ENCODE data around the gene ANOS1. TPM values are rescaled to one million over a fixed set of nuclear protein-coding genes. Genes with fewer than 3 reads are reported as not detected.

The ANOS1 gene
- total and polyA plus RNA-seq, 2 of the 8 experiments (the other 6 are each of a cell fraction or from before 2014, with no cell fraction given): 34.4 to 59.0 TPM

DNA sequence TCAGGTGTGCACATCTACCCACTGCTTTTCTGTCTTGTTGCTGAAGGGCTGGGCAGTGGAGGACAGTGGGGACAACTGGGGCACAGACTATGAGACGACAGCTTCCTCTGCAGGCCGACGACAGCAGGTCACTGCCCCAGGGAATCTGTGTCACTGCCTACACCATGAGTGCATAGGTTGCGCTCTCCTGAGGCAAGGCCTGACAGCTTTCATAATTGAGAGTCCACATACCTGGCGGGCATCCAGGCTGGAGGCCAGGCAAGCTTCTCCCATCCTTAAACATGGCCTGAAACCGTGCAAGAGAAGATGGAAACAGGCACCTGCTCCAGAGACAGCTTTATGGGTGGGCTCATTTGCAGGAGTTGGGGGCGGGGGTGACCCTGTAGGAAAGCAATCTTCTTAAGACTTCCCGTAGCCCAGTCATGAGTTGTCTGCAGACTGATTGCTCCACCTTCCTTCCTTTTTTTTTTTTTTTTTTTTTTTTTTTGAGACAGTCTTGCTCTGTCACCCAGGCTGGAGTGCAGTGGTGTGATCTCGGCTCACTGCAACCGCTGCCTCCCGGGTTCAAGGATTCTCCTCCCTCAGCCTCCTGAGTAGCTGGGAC is 2.9 kb downstream of the ANOS1 start:
- peaks cover 0 to 5% (median 0%) of the 10 kb centered on the region in 4 experiments; a peak in 1 of 8 replicates for H3K36me3 ChIP-seq (ENCODE audit: control insufficient read depth in 2 of 4, insufficient read depth in 4 of 4, low read length in 3 of 4)
- H3K23ac ChIP-seq (ENCODE audit: insufficient read length): no peak overlapping the region
- FAIRE-seq (no peak), DNase-seq (ENCODE audit: low read depth in 1 of 2, low spot score in 2 of 2) (no peak)
- H3K4me1 ChIP-seq (replicated peaks in 1 of 4; ENCODE audit: control insufficient read depth in 3 of 4, insufficient read depth in 4 of 4, low read length in 3 of 4): peaks cover 5 to 35% (median 12%) of the 10 kb centered on the region in 4 experiments; a peak in 6 of 7 replicates
- H4K5ac ChIP-seq (ENCODE audit: insufficient read length, low read depth, low read length): no peak overlapping the region
- POLR2A ChIA-PET (ENCODE audit: partially characterized antibody): interaction anchor here (0.5 to 1.6 kb wide), 3 partner anchors 43 to 524 kb away, joined by 3 read pairs; no protein-coding TSS in a partner anchor
- H3K79me1 ChIP-seq (ENCODE audit: low read depth, low read length): no peaks in the 10 kb centered on the region
- no peak overlapping the region for H3K18ac ChIP-seq (ENCODE audit: extremely low read depth, low read length)
- no peak overlapping the region for H3K56ac ChIP-seq (replicated peaks; ENCODE audit: insufficient read length, low read depth, low read length)
- H2BK20ac ChIP-seq (ENCODE audit: low read length): no peak overlapping the region
- H4K91ac ChIP-seq (replicated peaks; ENCODE audit: insufficient read length, low read length): no peak overlapping the region
- peak overlapping the region; percentile 14 to 95 for H3K4me2 ChIP-seq (ENCODE audit: insufficient read depth in 1 of 2, low read depth in 2 of 2, low read length in 2 of 2)
- no peak overlapping the region for H4K8ac ChIP-seq (ENCODE audit: extremely low read depth, insufficient read depth, low read length)
- no peak overlapping the region for H2AK5ac ChIP-seq (ENCODE audit: low read depth, low read length)
- no peak overlapping the region for H2BK15ac ChIP-seq (ENCODE audit: low read length)
- no peaks in the 10 kb centered on the region for H3K9me3 ChIP-seq (ENCODE audit: insufficient read depth in 2 of 2, low read depth in 1 of 2, low read length in 1 of 2)
- peaks cover 2 to 25% of the 10 kb centered on the region in 2 experiments for H4K20me1 ChIP-seq (replicated peaks in 1 of 2; ENCODE audit: control insufficient read depth in 1 of 2, insufficient read depth in 2 of 2, low read length in 2 of 2)
- no peak overlapping the region for H3K4me3 ChIP-seq (ENCODE audit: extremely low read depth in 1 of 4, insufficient read depth in 2 of 4, low read depth in 3 of 4, low read length in 4 of 4)
- no peak overlapping the region for H2BK12ac ChIP-seq (ENCODE audit: low read depth, low read length)
- CTCF ChIA-PET (ENCODE audit: partially characterized antibody): no interaction called here
- no peak overlapping the region for H3K27ac ChIP-seq (ENCODE audit: low read depth, low read length)
- H3K27me3 ChIP-seq (replicated peaks in 1 of 4; ENCODE audit: control insufficient read depth in 3 of 4, extremely low read depth in 1 of 4, insufficient read depth in 3 of 4, low read length in 3 of 4): no peaks in the 10 kb centered on the region; a peak in 1 of 7 replicates
- WGBS, 2 experiments (ENCODE audit: extremely low coverage in 1 of 2, insufficient coverage in 1 of 2, insufficient read length in 1 of 2, insufficient replicate concordance in 2 of 2, low coverage in 1 of 2, low lambda C conversion rate in 2 of 2, missing lambda C conversion rate in 1 of 2): 84% methylated on average over 6 of the region's 11 CpGs; no CpG with 5 or more reads in 1 of the 2 experiments
- peaks cover 3 to 75% of the 10 kb centered on the region in 2 experiments for H3K79me2 ChIP-seq (ENCODE audit: control insufficient read depth in 1 of 2, insufficient read depth in 2 of 2, low read length in 2 of 2)
- H2AFZ ChIP-seq (ENCODE audit: low read length): no peak overlapping the region
- peaks cover 4% of the 10 kb centered on the region; the same call in 1 of the 2 replicates for H3K23me2 ChIP-seq (ENCODE audit: low read depth, low read length)
- TF ChIP-seq SIN3A (conservative IDR thresholded peaks at IDR 0.05 in 1 of 2, IDR thresholded peaks at IDR 0.05 in 1 of 2; ENCODE audit: low read depth in 1 of 2, low read length in 2 of 2): no peak
- TF ChIP-seq SAP30 (IDR thresholded peaks at IDR 0.05; ENCODE audit: insufficient read depth, insufficient replicate concordance, low read length): no peak
- no peak for TF ChIP-seq CHD2 (IDR thresholded peaks at IDR 0.05; ENCODE audit: low read length)
- TF ChIP-seq SIX5 (IDR thresholded peaks at IDR 0.05; ENCODE audit: low read depth, low read length): no peak
- H3K9ac ChIP-seq (replicated peaks in 1 of 4; ENCODE audit: extremely low read depth in 1 of 4, low read depth in 3 of 4, low read length in 3 of 4): no peak overlapping the region
- no peak overlapping the region for H3K4ac ChIP-seq (replicated peaks; ENCODE audit: insufficient read length, low read depth, low read length)
- H3K14ac ChIP-seq (ENCODE audit: insufficient read length): no peak overlapping the region
- H2BK5ac ChIP-seq (ENCODE audit: low read depth, low read length): no peak overlapping the region
- H2BK120ac ChIP-seq (replicated peaks; ENCODE audit: low read depth, low read length): no peak overlapping the region
